MM.1S (cell line): ENCODE measurements around the gene UIMC1.

Experiments used
- DNase-seq: peaks from one replicate; pipeline ENCODE4 v3.0.0-alpha.2; 2015
- H2AFZ ChIP-seq: fragments of 300-600 bp; sonication (generic); 2 replicates; pipeline ENCODE4 v1.6.0; 2016; ENCODE audit warnings: antibody characterized with exemption, low read length
- H3F3A ChIP-seq: fragments of 300-600 bp; sonication (generic); 2 replicates; pipeline ENCODE4 v1.6.1; 2016; ENCODE audit warnings: mild to moderate bottlenecking, antibody characterized with exemption, low read length, moderate library complexity, mixed read lengths; ENCODE audit not compliant: insufficient read depth
- H3K27ac ChIP-seq: fragments of 300-600 bp; sonication (generic); 2 replicates; pipeline ENCODE4 v1.5.1; 2016; ENCODE audit warnings: mild to moderate bottlenecking, low read length
- H3K27me3 ChIP-seq: fragments of 300-600 bp; sonication (generic); replicated peaks from 2 replicates; pipeline ENCODE4 v1.6.0; 2016; ENCODE audit warnings: low read length; ENCODE audit not compliant: insufficient read depth
- H3K36me3 ChIP-seq: fragments of 300-600 bp; sonication (generic); replicated peaks from 2 replicates; pipeline ENCODE4 v1.6.1; 2016; ENCODE audit warnings: mild to moderate bottlenecking, low read length, mixed read lengths; ENCODE audit not compliant: insufficient read depth
- H3K4me1 ChIP-seq: fragments of 300-600 bp; sonication (generic); 2 replicates; pipeline ENCODE4 v1.6.1; 2016; ENCODE audit warnings: low read length, mixed read lengths
- H3K4me2 ChIP-seq: fragments of 300-600 bp; sonication (generic); 2 replicates; pipeline ENCODE4 v1.6.0; 2016; ENCODE audit warnings: low read depth, low read length
- H3K4me3 ChIP-seq: fragments of 300-600 bp; sonication (generic); 2 replicates; pipeline ENCODE4 v1.5.1; 2016; ENCODE audit warnings: low read length, mixed read lengths
- H3K79me2 ChIP-seq: fragments of 300-600 bp; sonication (generic); 2 replicates; pipeline ENCODE4 v1.6.1; 2016; ENCODE audit warnings: mixed run types, low read length, mixed read lengths
- H3K9ac ChIP-seq: fragments of 300-600 bp; sonication (generic); 2 replicates; pipeline ENCODE4 v1.6.1; 2016; ENCODE audit warnings: low read length, mixed read lengths
- H3K9me2 ChIP-seq: fragments of 300-600 bp; sonication (generic); replicated peaks from 2 replicates; pipeline ENCODE4 v1.6.1; 2016; ENCODE audit warnings: mild to moderate bottlenecking, low read length, mixed read lengths; ENCODE audit not compliant: insufficient read depth
- H3K9me3 ChIP-seq: fragments of 300-600 bp; sonication (generic); replicated peaks from 2 replicates; pipeline ENCODE4 v1.6.1; 2016; ENCODE audit warnings: mild to moderate bottlenecking, low read length, mixed read lengths; ENCODE audit not compliant: insufficient read depth
- H4K20me1 ChIP-seq: fragments of 300-600 bp; sonication (generic); 2 replicates; pipeline ENCODE4 v1.6.1; 2016; ENCODE audit warnings: mild to moderate bottlenecking, low read length, moderate library complexity, mixed read lengths; ENCODE audit not compliant: insufficient read depth
- CTCF ChIP-seq: fragments of 300-600 bp; sonication (generic); IDR thresholded peaks from 2 replicates; pipeline ENCODE4 v1.5.1; 2016; ENCODE audit warnings: antibody characterized with exemption, low read length, mixed read lengths
- EZH2 ChIP-seq: fragments of 300-600 bp; sonication (generic); optimal IDR thresholded peaks from 2 replicates; pipeline ENCODE3; 2017; ENCODE audit warnings: low read depth, mild to moderate bottlenecking, antibody characterized with exemption, low read length, mixed read lengths
- EZH2phosphoT487 ChIP-seq: fragments of 300-600 bp; sonication (generic); IDR thresholded peaks from 2 replicates; pipeline ENCODE4 v1.6.1; 2018; ENCODE audit warnings: antibody characterized with exemption, low read length

Gene UIMC1

GRCh38 chr5:176880366-176881020, 126.1 kb downstream of the UIMC1 start:
- no peak for DNase-seq
- no peak overlapping the region for H2AFZ ChIP-seq
- H3K79me2 ChIP-seq = no peaks in the 10 kb centered on the region
- no peak overlapping the region for H3K4me2 ChIP-seq
- H4K20me1 ChIP-seq = no peaks in the 10 kb centered on the region
- H3K9me2 ChIP-seq = no peaks in the 10 kb centered on the region
- no peak overlapping the region for H3K4me3 ChIP-seq
- no peak for TF ChIP-seq EZH2phosphoT487
- TF ChIP-seq CTCF = no peak
- no peak for TF ChIP-seq EZH2
- no peaks in the 10 kb centered on the region for H3K9me3 ChIP-seq
- no peaks in the 10 kb centered on the region for H3K36me3 ChIP-seq
- H3K27me3 ChIP-seq = peaks cover 97% of the 10 kb centered on the region
- no peak overlapping the region for H3K9ac ChIP-seq
- H3K4me1 ChIP-seq = no peaks in the 10 kb centered on the region
- no peak overlapping the region for H3K27ac ChIP-seq
- no peaks in the 10 kb centered on the region for H3F3A ChIP-seq

- no peaks in the 10 kb centered on the region for H3K4me1 ChIP-seq
- no peaks in the 10 kb centered on the region for H3K9me3 ChIP-seq
- no peak overlapping the region for H3K4me2 ChIP-seq
- DNase-seq = no peak
- no peak overlapping the region for H3K9ac ChIP-seq
- TF ChIP-seq EZH2 (no peak), CTCF (no peak)
- no peaks in the 10 kb centered on the region for H3F3A ChIP-seq
- no peak overlapping the region for H2AFZ ChIP-seq
- H3K9me2 ChIP-seq = no peaks in the 10 kb centered on the region
- H3K27ac ChIP-seq = no peak overlapping the region
- no peaks in the 10 kb centered on the region for H3K79me2 ChIP-seq
- no peak overlapping the region for H3K4me3 ChIP-seq
- H3K27me3 ChIP-seq = peaks cover 100% of the 10 kb centered on the region
- H4K20me1 ChIP-seq = no peaks in the 10 kb centered on the region
- no peaks in the 10 kb centered on the region for H3K36me3 ChIP-seq
These were observed 126.8 kb downstream of the UIMC1 start for GRCh38 chr5:176879663-176880361.

DNA sequence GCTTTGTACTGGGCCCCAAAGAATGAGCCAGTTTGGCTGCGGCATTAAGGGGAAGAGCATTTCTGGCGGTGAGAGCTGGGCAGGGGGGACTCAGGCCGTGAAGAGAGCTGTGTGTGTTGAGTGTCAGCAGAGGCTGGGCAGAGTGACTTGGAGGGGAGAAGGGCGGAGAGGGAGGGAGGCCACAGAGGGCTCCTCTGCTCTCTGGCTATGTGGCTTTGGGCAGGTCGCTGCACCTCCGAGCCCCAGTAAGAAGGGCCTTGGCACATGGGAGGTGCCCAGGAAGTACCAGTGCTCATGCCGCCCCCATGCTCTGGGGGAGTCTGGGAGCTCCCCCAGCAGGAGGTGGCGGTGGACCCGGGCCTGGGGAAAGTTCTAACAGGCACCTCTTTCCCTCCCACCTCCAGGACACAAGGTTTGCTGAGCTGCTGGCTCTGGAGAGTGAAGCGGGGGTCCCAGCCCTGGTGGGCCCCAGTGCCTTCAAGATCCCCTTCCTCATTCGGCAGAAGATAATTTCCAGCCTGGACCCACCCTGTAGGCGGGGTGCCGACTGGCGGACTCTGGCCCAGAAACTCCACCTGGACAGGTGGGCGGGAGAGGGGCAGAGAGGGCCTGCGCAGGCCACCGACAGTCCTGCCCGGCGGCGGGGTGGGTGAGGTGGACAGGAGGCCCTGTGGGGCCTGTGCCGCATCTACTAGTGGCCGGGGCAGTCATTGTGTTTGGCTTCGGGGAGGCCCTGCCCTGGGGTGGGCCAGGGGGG, 127.5 kb downstream of the UIMC1 start:
- no peak overlapping the region for H3K4me3 ChIP-seq
- no peaks in the 10 kb centered on the region for H3K4me1 ChIP-seq
- no peak overlapping the region for H3K4me2 ChIP-seq
- H3K9me2 ChIP-seq = no peaks in the 10 kb centered on the region
- no peak overlapping the region for H3K9ac ChIP-seq
- H3K9me3 ChIP-seq = no peaks in the 10 kb centered on the region
- H3K27me3 ChIP-seq = peaks cover 100% of the 10 kb centered on the region
- TF ChIP-seq EZH2 = no peak
- TF ChIP-seq EZH2phosphoT487 = no peak
- no peak for TF ChIP-seq CTCF
- no peaks in the 10 kb centered on the region for H3K79me2 ChIP-seq
- H4K20me1 ChIP-seq = no peaks in the 10 kb centered on the region
- no peaks in the 10 kb centered on the region for H3K36me3 ChIP-seq
- no peaks in the 10 kb centered on the region for H3F3A ChIP-seq
- DNase-seq = no peak
- no peak overlapping the region for H2AFZ ChIP-seq
- no peak overlapping the region for H3K27ac ChIP-seq
